Fibroblast of villous mesenchyme (primary cell): Measurements from ENCODE around the gene ZBTB43. TPM values are rescaled to one million over a fixed set of nuclear protein-coding genes. Genes with fewer than 3 reads are reported as not detected.

ENCODE experiments used
- DNase-seq: peaks from one replicate; pipeline ENCODE4 v3.0.0-alpha.2; 2010; ENCODE audit warnings: low read depth
- H3K4me3 ChIP-seq: 2 replicates; pipeline ENCODE4 v1.5.1; 2011; ENCODE audit warnings: low read depth, mild to moderate bottlenecking, low read length
- CTCF ChIP-seq: IDR thresholded peaks from 2 replicates; pipeline ENCODE4 v1.5.1; 2012; ENCODE audit warnings: low read depth, mild to moderate bottlenecking, low read length; ENCODE audit not compliant: insufficient read depth
- total RNA-seq: library from RNA; depleted of rRNA; stranded (reverse); fragments of >200 nt; gene quantifications from 2 replicates; pipeline ENCODE4 v1.2.3, GENCODE V29; 2012

The ZBTB43 gene
- total RNA-seq, 1 donor = 13.0 TPM

GRCh38 chr9:126847051-126847450 lies 42.2 kb downstream of the ZBTB43 start:
- no peak for TF ChIP-seq CTCF
- H3K4me3 ChIP-seq = no peak overlapping the region
- DNase-seq = no peak

GRCh38 chr9:126849591-126850225 lies 44.9 kb downstream of the ZBTB43 start:
- no peak for TF ChIP-seq CTCF
- DNase-seq = no peak
- no peak overlapping the region for H3K4me3 ChIP-seq

GRCh38 chr9:126851286-126851880 lies 46.5 kb downstream of the ZBTB43 start:
- no peak overlapping the region for H3K4me3 ChIP-seq
- DNase-seq = no peak
- TF ChIP-seq CTCF = no peak

- DNase-seq = no peak
- TF ChIP-seq CTCF = no peak
- no peak overlapping the region for H3K4me3 ChIP-seq
Measured at GRCh38 chr9:126852086-126852688, 47.3 kb downstream of the ZBTB43 start.

GRCh38 chr9:126853667-126854066 lies 48.8 kb downstream of the ZBTB43 start:
- TF ChIP-seq CTCF = no peak
- no peak overlapping the region for H3K4me3 ChIP-seq
- no peak for DNase-seq

- no peak for DNase-seq
- no peak for TF ChIP-seq CTCF
- H3K4me3 ChIP-seq = no peak overlapping the region
Measured at GRCh38 chr9:126854734-126855133, 49.9 kb downstream of the ZBTB43 start.
